Activated naive CD4-positive, alpha-beta T cell treated with anti-CD3 and anti-CD28 coated beads, Interleukin-2, amount 50 U/mL, for 72 hours (primary cell): ENCODE measurements around the gene SCGB2B2. TPM values are rescaled to one million over a fixed set of nuclear protein-coding genes. Genes with fewer than 3 reads are reported as not detected.
A peak's percentile ranks its signal among the peaks of the same experiment; 100 is the strongest.
"Not testable (repeated sequence)": the region's sequence is repeated elsewhere in the genome, so short reads cannot be mapped to it uniquely, and the experiment has no call there.

Experiments
- ATAC-seq, 2 donors: fragments of 150-1000 bp; cut with Tn5 transposase; 2 replicates each; pipeline ENCODE4 v1.10.0; 2021; ENCODE audit warnings: mild to moderate bottlenecking in 2 of 2, moderate library complexity in 2 of 2
- DNase-seq, 2 donors: peaks; one replicate each; pipeline ENCODE4 v3.0.0; 2021 to 2022; ENCODE audit warnings: low spot score in 2 of 2
- H3K27ac Mint-ChIP-seq, 2 donors: one replicate each; pipeline ENCODE4 v1.8.0; 2022; ENCODE audit warnings: mild to moderate bottlenecking in 2 of 2, mixed read lengths in 2 of 2
- H3K36me3 Mint-ChIP-seq, 2 donors: one replicate each; pipeline ENCODE4 v1.8.0; 2022; ENCODE audit warnings: mixed read lengths in 2 of 2
- H3K9me3 Mint-ChIP-seq, 2 donors: one replicate each; pipeline ENCODE4 v1.8.0; 2022; ENCODE audit warnings: mixed read lengths in 2 of 2
- total RNA-seq, 2 donors: library from RNA; stranded (reverse); gene quantifications; one replicate each; pipeline ENCODE4 v1.2.3, GENCODE V29; 2022

The SCGB2B2 gene, protein sequence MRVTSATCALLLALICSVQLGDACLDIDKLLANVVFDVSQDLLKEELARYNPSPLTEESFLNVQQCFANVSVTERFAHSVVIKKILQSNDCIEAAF
- under 1 TPM; 0.33 to 0.36 TPM for total RNA-seq

DNA sequence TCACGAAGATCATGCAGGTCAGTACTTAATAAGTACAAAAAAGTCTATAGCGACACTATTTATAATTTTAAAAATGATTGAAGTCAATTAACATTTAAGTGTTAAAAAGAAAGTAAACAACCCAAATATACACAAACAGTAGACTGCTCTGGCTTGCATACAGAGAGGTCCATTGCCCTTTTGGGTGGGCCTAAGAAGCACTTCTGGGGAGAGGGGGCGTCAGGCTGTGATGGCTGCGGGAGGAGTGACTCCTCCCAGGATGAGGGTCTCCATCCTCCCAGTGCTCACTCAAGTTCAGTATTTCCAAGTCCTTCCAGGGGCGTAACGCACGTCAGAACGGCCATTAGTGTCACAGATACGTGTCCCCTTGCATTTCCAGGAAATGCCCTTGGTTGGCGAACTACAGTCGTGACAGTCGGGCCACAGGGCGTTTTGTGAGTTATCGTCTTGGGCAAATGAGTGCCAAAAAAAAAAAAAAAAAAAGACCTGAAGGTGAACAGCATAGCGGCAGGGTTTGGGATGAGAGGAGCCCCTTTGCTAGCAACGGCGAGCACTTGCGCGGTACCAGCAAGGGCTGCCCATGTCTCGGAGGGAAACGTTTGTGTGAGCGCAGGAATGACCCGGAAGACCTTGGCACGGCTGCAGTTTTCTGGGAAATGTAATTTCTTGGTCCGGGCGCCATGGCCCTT is at the start of gene SCGB2B2:
TSS of gene SCGB2B2 (minus strand) at position 463 of the 689 bp plus-strand sequence. CDS start 82,596 bp downstream, outside the sequence.
- Mint-ChIP-seq H3K36me3 (peaks cover 45 to 56% of the 10 kb centered on the region in 2 donors), H3K9me3 (peaks cover 9 to 21% of the 10 kb centered on the region in 2 donors), H3K27ac (peak within 1 kb of the TSS; percentile 98)
- DNase-seq (peak in 1 of 2 donors; percentile 62), ATAC-seq (peak; percentile 41 to 75)

DNA sequence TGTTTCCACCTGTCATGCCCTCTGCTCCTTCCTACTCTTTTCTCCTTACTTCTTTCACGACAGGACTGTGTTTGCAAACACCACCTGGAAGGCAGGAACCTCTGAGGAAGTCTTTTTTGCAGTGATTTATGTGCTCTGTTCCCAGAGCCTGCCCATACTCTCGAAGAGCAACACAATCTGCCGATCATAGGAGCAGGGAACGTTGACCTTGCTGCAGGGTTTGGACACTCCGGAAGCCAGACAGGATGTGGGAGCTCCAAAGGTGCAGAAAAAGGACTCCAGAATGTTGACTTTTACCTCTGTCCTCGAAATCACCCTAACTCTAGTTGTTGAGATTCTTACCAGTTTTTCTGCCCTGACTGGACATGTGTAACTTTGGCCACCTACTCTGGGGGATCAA is 48.4 kb upstream of the SCGB2B2 start:
- no peaks in the 10 kb centered on the region for H3K9me3 Mint-ChIP-seq
- DNase-seq (no peak), ATAC-seq (no peak)
- H3K36me3 Mint-ChIP-seq, result no peaks in the 10 kb centered on the region
- H3K27ac Mint-ChIP-seq, result no peak overlapping the region

DNA sequence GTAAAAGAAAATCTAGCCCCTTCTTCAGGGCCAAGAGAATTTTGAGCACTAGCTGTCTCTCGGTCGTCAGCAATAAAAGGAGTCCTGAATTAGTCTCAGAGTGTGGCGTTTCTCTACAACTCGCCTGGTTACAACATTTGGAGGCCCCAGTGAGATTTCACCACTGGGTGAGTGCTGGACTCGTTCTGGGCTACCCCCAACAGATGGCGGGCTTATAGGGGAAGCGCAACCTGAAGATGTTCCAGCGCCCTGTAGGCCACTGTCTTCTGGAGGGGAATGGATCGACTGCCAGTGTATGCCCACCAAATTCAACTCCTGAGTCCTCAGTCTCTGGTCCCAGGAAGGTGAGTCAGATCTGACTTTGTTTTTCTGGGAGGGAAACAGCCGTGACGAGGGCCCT is 45.4 kb upstream of the SCGB2B2 start:
- DNase-seq, result no peak
- Mint-ChIP-seq H3K36me3 (no peaks in the 10 kb centered on the region), H3K27ac (no peak overlapping the region), H3K9me3 (no peaks in the 10 kb centered on the region)
- no peak for ATAC-seq

DNA sequence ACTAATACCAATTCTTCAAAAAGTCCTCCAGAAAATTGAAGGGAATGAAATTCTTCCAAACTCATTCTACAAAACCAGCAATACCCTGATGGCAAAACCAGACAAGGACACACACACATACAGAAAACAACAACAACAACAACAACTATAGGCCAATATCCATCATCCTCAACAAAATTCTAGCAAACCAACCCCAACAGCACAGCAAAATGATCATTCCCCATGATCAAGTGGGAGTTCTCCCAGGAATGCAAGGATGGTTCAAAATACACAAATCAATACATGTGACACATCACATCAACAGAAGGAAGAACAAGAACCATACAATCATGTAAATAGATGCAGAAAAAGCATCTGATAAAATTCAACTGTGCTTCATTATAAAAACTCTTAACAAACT is 38.4 kb upstream of the SCGB2B2 start:
- H3K36me3 Mint-ChIP-seq, result peaks cover 19 to 22% of the 10 kb centered on the region in 2 donors
- H3K27ac Mint-ChIP-seq, result no peak overlapping the region
- DNase-seq (no peak), ATAC-seq (no peak)
- peaks cover 15 to 27% of the 10 kb centered on the region in 2 donors for H3K9me3 Mint-ChIP-seq

DNA sequence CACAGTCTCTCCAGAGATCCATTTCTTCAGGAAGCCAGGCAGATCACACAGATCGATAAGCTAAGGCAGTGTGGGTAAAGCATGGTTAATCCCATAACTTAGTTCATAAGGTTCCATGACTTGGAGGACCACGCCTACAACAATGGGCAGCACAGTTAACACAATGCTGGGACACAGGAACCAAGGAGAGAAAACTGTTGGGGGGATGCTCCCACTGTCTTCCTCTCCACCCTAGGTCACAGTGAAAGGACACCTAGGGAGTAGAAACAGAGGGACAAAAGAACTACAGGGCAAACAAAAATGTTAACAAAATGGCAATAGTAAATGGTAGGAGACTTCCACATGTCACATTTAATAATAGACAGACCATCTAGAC is 36.3 kb upstream of the SCGB2B2 start:
- H3K36me3 Mint-ChIP-seq, result peaks cover 19 to 22% of the 10 kb centered on the region in 2 donors
- H3K27ac Mint-ChIP-seq, result no peak overlapping the region
- DNase-seq, result no peak
- H3K9me3 Mint-ChIP-seq, result peaks cover 15 to 27% of the 10 kb centered on the region in 2 donors
- ATAC-seq, result no peak

DNA sequence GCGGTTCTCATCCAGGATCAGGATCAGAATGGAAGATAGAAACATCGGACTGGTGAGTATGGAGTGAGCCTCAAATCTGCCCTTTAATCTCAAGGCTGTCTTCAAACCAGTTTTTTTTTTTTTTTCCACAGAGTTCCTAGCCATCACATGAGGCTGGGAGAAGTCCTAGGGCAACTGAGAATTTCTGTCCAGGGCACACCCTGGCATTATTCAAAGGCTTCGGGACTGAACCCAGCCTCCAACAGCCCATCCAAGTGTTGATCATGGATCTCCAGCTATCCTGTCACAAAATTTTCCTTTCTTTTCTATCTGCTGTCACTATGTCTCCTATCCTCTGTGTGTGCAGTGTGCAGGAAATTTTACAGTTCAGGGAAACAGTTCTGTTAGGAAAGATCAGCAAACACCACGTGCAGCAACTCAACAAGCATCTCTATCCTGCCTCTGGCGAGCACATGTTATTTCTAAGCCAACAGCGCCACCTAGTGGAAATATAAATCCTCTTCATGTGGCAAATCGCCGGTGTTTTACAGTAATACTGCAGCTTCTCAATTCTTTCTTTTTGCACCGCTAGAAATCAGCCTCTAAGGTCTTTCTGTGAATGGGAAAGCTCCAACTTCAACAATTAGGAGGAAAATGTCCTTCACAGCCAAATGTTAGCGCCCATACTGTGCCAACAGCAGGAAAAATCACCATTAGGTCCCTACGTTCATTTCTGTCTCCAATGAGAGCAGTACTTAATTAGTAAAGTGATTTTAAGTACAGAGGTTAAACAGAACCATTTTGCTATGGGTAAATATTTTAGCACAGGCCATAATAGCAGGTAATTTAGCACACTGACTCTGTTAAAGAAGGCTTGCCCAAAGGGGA is 35.7 kb upstream of the SCGB2B2 start:
- H3K9me3 Mint-ChIP-seq, result peaks cover 15 to 27% of the 10 kb centered on the region in 2 donors
- ATAC-seq (peak; percentile 73 to 77), DNase-seq (peak in 1 of 2 donors; percentile 62)
- H3K36me3 Mint-ChIP-seq, result peaks cover 22 to 23% of the 10 kb centered on the region in 2 donors
- H3K27ac Mint-ChIP-seq, result peak overlapping the region in 1 of 2 donors; percentile 12

DNA sequence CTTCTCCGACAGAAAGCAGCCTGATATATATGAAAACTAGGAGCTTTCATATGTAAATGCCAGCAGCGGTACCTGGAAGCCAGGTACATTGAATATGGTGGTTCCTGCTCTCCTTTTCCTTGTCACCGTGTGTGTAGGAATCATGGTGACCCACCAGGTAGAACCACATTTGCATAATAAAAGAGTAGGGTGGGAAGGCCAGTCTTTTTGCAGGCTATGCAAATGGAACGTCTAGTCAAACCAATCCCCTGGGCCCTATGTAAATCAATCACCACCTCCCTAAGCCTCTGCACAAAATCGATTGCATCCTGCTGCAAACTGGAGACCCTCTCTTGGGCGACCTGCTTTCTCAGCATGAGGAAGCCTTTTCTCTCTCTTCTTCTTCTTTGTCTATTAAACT is 34.9 kb upstream of the SCGB2B2 start:
- Mint-ChIP-seq H3K27ac (no peak overlapping the region), H3K9me3 (peaks cover 15 to 27% of the 10 kb centered on the region in 2 donors), H3K36me3 (peaks cover 23 to 30% of the 10 kb centered on the region in 2 donors)
- ATAC-seq (no peak), DNase-seq (no peak)

DNA sequence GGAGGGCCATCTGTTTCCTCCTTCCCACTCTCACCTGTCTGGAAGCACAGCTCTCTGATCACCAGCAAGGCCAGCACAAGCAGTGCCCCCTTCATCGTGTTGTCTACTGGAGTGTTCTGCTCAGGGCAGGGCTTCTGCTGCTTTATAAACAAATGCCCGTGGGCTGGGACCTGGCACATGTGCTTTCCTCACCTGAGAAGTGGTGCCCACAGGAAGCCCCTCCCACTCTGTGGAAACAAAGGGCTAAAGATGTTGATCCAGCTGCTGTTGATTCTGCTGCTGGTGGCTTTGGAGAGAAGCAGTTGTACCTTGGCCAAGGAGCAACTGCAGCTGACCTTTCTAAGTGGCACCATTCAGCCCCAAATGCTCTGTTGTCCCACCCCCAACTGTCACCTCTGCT is 30.7 kb upstream of the SCGB2B2 start:
- Mint-ChIP-seq H3K27ac (no peak overlapping the region), H3K9me3 (peaks cover 0 to 14% of the 10 kb centered on the region in 2 donors), H3K36me3 (peaks cover 20 to 37% of the 10 kb centered on the region in 2 donors)
- DNase-seq (no peak), ATAC-seq (no peak)

DNA sequence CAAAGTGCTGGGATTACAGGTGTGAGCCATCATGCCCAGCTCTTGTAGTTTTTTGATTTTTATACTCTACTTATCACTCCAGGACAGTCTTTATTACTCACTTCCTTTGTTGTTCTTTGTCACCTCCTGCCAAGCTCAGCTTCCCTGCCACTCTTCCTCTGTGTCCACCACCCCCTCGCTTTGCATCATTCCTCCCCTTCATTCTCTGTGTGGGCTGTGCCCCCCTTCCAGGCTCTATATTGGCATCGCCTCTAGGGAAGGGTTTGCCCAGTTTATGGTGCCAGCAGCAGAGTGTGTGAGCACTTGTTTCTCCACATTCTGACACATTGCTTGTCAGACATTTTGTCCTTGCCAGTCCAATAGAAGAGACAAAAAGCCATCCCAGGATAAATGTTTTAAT is 15.6 kb upstream of the SCGB2B2 start:
- peaks cover 15 to 20% of the 10 kb centered on the region in 2 donors for H3K9me3 Mint-ChIP-seq
- ATAC-seq (peak in 1 of 2 donors; percentile 18), DNase-seq (no peak)
- H3K36me3 Mint-ChIP-seq, result peaks cover 0 to 24% of the 10 kb centered on the region in 2 donors
- no peak overlapping the region for H3K27ac Mint-ChIP-seq

DNA sequence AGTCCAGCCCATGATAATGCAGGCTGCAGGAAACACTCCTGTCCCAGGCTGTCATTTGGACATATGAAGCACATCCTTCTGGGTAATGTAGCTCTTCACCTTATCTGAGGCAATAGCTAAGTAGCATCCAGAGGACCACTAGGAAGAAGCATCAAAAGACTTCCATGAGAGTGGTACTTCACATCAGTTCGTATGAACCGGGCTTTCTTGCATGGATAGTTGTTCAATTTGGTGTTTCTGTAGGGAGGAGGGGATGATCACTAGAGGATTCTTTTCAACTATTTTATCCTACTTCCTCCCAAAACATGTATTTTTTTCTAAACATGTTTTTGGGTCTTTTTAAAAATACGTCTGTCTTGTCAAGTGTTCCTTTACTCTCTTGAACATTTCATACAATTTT is 13.4 kb upstream of the SCGB2B2 start:
- ATAC-seq (no peak), DNase-seq (no peak)
- Mint-ChIP-seq H3K9me3 (peaks cover 30 to 33% of the 10 kb centered on the region in 2 donors), H3K27ac (no peak overlapping the region), H3K36me3 (peaks cover 9 to 30% of the 10 kb centered on the region in 2 donors)

DNA sequence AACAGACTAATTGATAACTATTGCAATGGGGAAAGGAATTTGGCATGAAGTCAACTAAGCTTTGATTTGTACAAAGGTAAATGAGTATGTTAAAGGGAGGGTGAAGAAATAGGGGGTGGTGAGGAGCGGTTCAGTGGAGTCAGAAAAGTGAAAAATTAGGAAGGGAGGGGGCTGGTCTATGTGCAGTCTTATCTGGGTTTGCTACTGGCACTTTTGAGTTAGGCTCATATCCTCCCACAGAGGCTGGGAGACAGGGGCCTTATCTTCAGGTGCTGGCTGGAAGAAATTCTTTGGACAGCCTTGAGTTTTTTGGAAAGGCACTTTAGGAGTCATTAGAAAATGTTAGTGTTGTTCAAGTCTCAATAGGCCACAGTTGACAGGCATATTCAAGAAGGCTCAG is 11.6 kb upstream of the SCGB2B2 start:
- H3K9me3 Mint-ChIP-seq, result peaks cover 34 to 44% of the 10 kb centered on the region in 2 donors

DNA sequence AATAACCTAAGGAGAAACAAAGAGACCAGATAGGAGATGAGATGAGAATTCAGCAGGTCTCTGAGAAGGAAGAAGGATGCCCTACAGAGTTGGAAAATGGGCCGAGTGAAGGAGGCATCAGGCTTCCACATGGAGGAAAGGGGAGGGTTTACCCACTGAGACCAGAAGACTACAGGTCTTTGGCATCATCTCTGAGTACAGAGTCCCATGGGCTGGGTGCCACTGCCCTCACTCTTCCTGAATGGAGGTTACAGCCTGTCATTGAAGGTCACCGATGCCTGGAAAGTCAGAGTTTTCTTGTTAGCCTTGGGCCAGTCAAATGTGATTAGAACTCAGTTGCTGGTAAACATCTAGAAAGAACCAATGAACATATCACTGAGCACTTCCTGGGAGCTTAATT is 10.4 kb upstream of the SCGB2B2 start:
- H3K27ac Mint-ChIP-seq, result no peak overlapping the region

More for the DNA sequence above, 11.6 kb upstream of the SCGB2B2 start:
- no peak for ATAC-seq
- DNase-seq, result no peak
- Mint-ChIP-seq H3K27ac (no peak overlapping the region), H3K36me3 (peaks cover 27 to 39% of the 10 kb centered on the region in 2 donors)

DNA sequence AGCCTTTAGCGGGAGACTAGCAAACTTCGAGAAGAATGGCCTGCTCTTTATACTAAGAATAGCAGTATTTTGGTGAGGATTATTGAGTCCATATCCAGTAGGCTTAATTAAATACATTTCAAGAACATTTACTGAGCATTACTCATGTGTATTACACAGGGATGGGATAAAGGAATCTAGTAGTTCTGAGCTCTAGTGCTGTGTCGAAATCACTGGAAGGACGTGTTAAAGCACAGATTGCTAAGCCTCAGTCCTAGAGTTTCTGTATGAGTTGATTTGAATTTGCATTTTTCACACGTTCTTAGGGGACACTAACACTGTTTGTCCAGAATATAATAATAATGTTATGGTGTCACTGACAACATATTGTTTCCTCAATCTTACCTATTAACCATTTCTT is 9.5 kb upstream of the SCGB2B2 start:
- no peak overlapping the region for H3K27ac Mint-ChIP-seq
- peaks cover 48% of the 10 kb centered on the region in 2 donors for H3K36me3 Mint-ChIP-seq
- peaks cover 37 to 47% of the 10 kb centered on the region in 2 donors for H3K9me3 Mint-ChIP-seq
- ATAC-seq (no peak), DNase-seq (no peak)

More for the DNA sequence above, 10.4 kb upstream of the SCGB2B2 start:
- peaks cover 38 to 49% of the 10 kb centered on the region in 2 donors for H3K9me3 Mint-ChIP-seq
- DNase-seq (no peak), ATAC-seq (no peak)
- H3K36me3 Mint-ChIP-seq, result peaks cover 39 to 43% of the 10 kb centered on the region in 2 donors

DNA sequence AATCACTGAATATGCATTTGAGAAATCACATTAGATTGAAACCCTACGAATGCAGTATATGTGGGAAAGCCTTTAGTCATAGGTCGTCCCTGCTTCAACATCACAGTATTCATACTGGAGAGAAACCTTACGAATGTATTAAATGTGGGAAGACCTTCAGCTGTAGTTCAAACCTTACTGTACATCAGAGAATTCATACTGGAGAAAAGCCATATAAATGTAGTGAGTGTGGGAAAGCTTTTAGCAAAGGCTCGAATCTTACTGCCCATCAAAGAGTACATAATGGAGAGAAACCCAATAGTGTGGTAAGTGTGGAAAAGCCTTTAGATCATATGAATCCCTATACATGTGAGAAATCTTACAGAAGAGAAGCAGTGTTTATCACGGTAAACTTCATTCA is 8.3 kb upstream of the SCGB2B2 start:
- H3K27ac Mint-ChIP-seq, ATAC-seq, DNase-seq: not testable (repeated sequence)
- peaks cover 42 to 43% of the 10 kb centered on the region in 2 donors for H3K9me3 Mint-ChIP-seq
- peaks cover 53 to 60% of the 10 kb centered on the region in 2 donors for H3K36me3 Mint-ChIP-seq

DNA sequence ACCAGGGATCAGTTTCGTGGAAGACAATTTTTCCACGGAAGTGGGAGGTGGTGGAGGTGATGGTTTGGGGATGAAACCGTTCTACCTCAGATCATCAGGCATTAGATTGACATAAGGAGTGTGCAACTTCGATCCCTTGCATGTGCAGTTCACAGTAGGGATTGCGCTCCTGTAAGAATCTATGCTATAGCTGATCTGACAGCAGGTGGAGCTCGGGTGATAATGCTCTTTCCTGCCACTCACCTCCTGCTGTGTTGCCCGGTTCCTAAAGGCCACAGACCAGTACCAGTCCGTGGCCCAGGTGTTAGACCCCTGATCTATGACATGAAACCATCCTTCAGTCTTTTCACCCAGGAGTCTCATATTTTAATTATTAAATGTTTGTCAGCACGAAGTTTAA is 4.5 kb upstream of the SCGB2B2 start:
- Mint-ChIP-seq H3K36me3 (peaks cover 75 to 85% of the 10 kb centered on the region in 2 donors), H3K27ac (no peak overlapping the region), H3K9me3 (peaks cover 30% of the 10 kb centered on the region in 2 donors)
- ATAC-seq (no peak), DNase-seq (no peak)

DNA sequence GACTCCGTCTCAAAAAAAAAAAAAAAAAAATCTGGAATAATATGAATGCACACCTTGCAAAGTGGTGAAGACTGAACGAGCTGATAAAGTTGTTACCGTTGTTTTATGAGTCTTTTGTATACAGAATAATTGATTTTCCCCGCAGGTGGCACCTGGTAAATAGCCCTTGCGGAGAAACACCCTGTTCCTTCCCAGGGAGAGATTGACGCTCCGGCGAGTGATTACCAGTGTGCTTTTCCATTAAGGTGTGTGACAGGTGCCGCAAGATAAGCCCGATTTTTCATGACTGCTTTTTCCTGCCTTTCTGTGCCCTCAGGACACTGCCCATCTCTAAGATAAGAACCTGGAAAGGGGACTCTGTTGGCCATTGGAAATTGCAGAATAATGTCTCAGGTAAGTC is 1.5 kb upstream of the SCGB2B2 start:
- Mint-ChIP-seq H3K9me3 (peaks cover 13 to 30% of the 10 kb centered on the region in 2 donors), H3K27ac (peak overlapping the region; percentile 89 to 98), H3K36me3 (peaks cover 61 to 66% of the 10 kb centered on the region in 2 donors)
- no peak for DNase-seq
- no peak for ATAC-seq

DNA sequence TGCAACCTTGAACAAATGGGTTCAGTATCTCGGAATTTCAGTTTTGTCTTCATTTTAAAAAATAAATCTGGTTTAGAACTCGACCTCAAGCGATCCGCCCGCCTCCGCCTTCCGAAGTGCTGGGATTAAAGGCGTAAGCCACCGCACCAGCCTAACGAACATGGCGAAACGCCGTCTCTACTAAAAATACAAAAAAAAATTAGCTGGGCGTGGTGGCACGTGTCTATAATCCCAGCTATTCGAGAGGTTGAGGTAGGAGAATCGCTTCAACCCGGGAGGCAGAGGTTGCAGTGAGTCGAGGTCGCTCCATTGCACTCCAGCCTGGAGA is 1.1 kb upstream of the SCGB2B2 start:
- DNase-seq, result no peak
- Mint-ChIP-seq H3K9me3 (peaks cover 11 to 29% of the 10 kb centered on the region in 2 donors), H3K36me3 (peaks cover 57 to 64% of the 10 kb centered on the region in 2 donors), H3K27ac (peak overlapping the region; percentile 89 to 98)
- no peak for ATAC-seq
